ENCODE measurements around the gene RTP2.

Gene RTP2

GRCh38 chr3:187706971-187707370, 4.6 kb upstream of the RTP2 start:
- ChIA-PET CTCF (interaction anchor here (2.5 kb wide), 1 partner anchor 28 kb away, joined by 8 read pairs; no protein-coding TSS in a partner anchor), POLR2A (no interaction called here)
- no peak for TF ChIP-seq ZNF155 (tag by site-specific recombination; IDR thresholded peaks at IDR 0.05)
- no peak for TF ChIP-seq ZFHX2 (tag by site-specific recombination; conservative IDR thresholded peaks at IDR 0.05)
- no peak for TF ChIP-seq KLF16 (tag by site-specific recombination; IDR thresholded peaks at IDR 0.05)
- no peak for TF ChIP-seq ZNF114 (tag by site-specific recombination; IDR thresholded peaks at IDR 0.05)
- Histone ChIP-seq H3K9me3 (ENCODE audit: control insufficient read depth, insufficient read depth, low read depth, low read length) (no peaks in the 10 kb centered on the region), H3K4me1 (ENCODE audit: control insufficient read depth, insufficient read depth, low read length) (no peaks in the 10 kb centered on the region), H3K36me3 (ENCODE audit: control insufficient read depth in 2 of 2, insufficient read depth in 1 of 2, low read length in 2 of 2) (no peaks in the 10 kb centered on the region), H3K4me3 (ENCODE audit: low read depth, low read length) (no peak overlapping the region), H3K27ac (ENCODE audit: extremely low read depth, low read depth, low read length) (no peak overlapping the region)

DNA sequence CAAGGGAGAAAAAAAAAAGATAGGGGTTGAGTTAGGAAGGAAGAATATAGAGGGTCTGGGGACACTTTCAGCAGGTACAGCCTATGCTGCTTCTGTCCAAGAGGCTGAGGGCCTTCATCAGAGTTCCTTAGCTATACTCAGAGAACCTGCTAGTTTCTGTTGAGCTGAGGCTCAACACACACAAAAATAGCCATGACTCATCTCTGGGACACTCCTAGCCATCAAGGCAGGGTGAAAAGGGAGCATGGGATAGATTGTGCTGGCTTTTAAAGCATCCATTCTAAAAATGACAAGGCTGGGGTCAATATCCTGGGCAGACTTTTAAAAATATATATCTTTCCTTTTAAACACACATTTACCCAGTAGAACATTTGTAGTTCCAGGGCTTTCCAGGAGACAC, 2.8 kb upstream of the RTP2 start:
- POLR2A ChIA-PET: no interaction called here

More for the DNA sequence above, 2.8 kb upstream of the RTP2 start:
- CTCF ChIA-PET: interaction anchor here (1.2 to 2.5 kb wide), 2 partner anchors 26 to 386 kb away, joined by 6 to 8 read pairs; no protein-coding TSS in a partner anchor
- H3K9me3 ChIP-seq (ENCODE audit: control insufficient read depth, insufficient read depth, low read depth, low read length): no peaks in the 10 kb centered on the region
- H3K36me3 ChIP-seq (ENCODE audit: control insufficient read depth in 2 of 2, insufficient read depth in 1 of 2, low read length in 2 of 2): no peaks in the 10 kb centered on the region
- no peak for TF ChIP-seq OVOL3 (tag by site-specific recombination; IDR thresholded peaks at IDR 0.05)
- TF ChIP-seq ZNF274 (IDR thresholded peaks at IDR 0.05; ENCODE audit: low read length): no peak
- no peak for TF ChIP-seq ZNF274 (tag by site-specific recombination; IDR thresholded peaks at IDR 0.05; ENCODE audit: borderline replicate concordance)
- TF ChIP-seq ZNF280D (tag by site-specific recombination; IDR thresholded peaks at IDR 0.05): no peak
- TF ChIP-seq ZNF785 (tag by site-specific recombination; IDR thresholded peaks at IDR 0.05): no peak
- TF ChIP-seq ZSCAN16 (tag by site-specific recombination; IDR thresholded peaks at IDR 0.05): no peak
- no peak for TF ChIP-seq ZNF513 (tag by site-specific recombination; IDR thresholded peaks at IDR 0.05)
- TF ChIP-seq, protein P1, sequence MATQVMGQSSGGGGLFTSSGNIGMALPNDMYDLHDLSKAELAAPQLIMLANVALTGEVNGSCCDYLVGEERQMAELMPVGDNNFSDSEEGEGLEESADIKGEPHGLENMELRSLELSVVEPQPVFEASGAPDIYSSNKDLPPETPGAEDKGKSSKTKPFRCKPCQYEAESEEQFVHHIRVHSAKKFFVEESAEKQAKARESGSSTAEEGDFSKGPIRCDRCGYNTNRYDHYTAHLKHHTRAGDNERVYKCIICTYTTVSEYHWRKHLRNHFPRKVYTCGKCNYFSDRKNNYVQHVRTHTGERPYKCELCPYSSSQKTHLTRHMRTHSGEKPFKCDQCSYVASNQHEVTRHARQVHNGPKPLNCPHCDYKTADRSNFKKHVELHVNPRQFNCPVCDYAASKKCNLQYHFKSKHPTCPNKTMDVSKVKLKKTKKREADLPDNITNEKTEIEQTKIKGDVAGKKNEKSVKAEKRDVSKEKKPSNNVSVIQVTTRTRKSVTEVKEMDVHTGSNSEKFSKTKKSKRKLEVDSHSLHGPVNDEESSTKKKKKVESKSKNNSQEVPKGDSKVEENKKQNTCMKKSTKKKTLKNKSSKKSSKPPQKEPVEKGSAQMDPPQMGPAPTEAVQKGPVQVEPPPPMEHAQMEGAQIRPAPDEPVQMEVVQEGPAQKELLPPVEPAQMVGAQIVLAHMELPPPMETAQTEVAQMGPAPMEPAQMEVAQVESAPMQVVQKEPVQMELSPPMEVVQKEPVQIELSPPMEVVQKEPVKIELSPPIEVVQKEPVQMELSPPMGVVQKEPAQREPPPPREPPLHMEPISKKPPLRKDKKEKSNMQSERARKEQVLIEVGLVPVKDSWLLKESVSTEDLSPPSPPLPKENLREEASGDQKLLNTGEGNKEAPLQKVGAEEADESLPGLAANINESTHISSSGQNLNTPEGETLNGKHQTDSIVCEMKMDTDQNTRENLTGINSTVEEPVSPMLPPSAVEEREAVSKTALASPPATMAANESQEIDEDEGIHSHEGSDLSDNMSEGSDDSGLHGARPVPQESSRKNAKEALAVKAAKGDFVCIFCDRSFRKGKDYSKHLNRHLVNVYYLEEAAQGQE (tag by site-specific recombination; IDR thresholded peaks at IDR 0.05): no peak
- no peak for TF ChIP-seq SCRT2 (tag by site-specific recombination; IDR thresholded peaks at IDR 0.05)
- no peak for TF ChIP-seq ZNF202 (tag by site-specific recombination; IDR thresholded peaks at IDR 0.05; ENCODE audit: borderline replicate concordance)
- no peak for TF ChIP-seq ZNF132 (tag by site-specific recombination; IDR thresholded peaks at IDR 0.05; ENCODE audit: borderline replicate concordance)
- no peak for TF ChIP-seq ZNF114 (tag by site-specific recombination; IDR thresholded peaks at IDR 0.05)
- no peak for TF ChIP-seq ZBTB7A (tag by site-specific recombination; IDR thresholded peaks at IDR 0.05; ENCODE audit: low read depth)
- TF ChIP-seq, protein P2, sequence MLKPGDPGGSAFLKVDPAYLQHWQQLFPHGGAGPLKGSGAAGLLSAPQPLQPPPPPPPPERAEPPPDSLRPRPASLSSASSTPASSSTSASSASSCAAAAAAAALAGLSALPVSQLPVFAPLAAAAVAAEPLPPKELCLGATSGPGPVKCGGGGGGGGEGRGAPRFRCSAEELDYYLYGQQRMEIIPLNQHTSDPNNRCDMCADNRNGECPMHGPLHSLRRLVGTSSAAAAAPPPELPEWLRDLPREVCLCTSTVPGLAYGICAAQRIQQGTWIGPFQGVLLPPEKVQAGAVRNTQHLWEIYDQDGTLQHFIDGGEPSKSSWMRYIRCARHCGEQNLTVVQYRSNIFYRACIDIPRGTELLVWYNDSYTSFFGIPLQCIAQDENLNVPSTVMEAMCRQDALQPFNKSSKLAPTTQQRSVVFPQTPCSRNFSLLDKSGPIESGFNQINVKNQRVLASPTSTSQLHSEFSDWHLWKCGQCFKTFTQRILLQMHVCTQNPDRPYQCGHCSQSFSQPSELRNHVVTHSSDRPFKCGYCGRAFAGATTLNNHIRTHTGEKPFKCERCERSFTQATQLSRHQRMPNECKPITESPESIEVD (tag by site-specific recombination; IDR thresholded peaks at IDR 0.05): no peak
- no peak for TF ChIP-seq BCL11B (tag by site-specific recombination; IDR thresholded peaks at IDR 0.05; ENCODE audit: low read depth)
- H3K27ac ChIP-seq (ENCODE audit: extremely low read depth, low read depth, low read length): no peak overlapping the region
- no peak overlapping the region for H3K4me3 ChIP-seq (ENCODE audit: low read depth, low read length)
- no peaks in the 10 kb centered on the region for H3K4me1 ChIP-seq (ENCODE audit: control insufficient read depth, insufficient read depth, low read length)
